ENCODE measurements around the gene FASTK. TPM values are rescaled to one million over a fixed set of nuclear protein-coding genes. Genes with fewer than 3 reads are reported as not detected.
A peak's percentile ranks its signal among the peaks of the same experiment; 100 is the strongest.

The FASTK gene
- total and polyA plus RNA-seq, 2 experiments from 2014 or later: 109 to 145 TPM

GRCh38 chr7:151116603-151117440 lies 36.2 kb upstream of the FASTK start:
- Histone ChIP-seq H3K27ac (no peak overlapping the region), H3K9ac (no peak overlapping the region), H3K4me2 (ENCODE audit: unreplicated experiment) (no peak overlapping the region), H3K27me3 (replicated peaks; ENCODE audit: insufficient read depth) (no peaks in the 10 kb centered on the region), H3K36me3 (ENCODE audit: low read depth) (no peaks in the 10 kb centered on the region; the same call in 1 of the 2 replicates), H3F3A (ENCODE audit: insufficient read depth) (peaks cover 13% of the 10 kb centered on the region), H2AFZ (no peak overlapping the region), H3K9me2 (ENCODE audit: insufficient read depth) (no peaks in the 10 kb centered on the region), H3K9me3 (ENCODE audit: low read depth) (no peaks in the 10 kb centered on the region), H3K79me2 (ENCODE audit: insufficient read depth) (peaks cover 42% of the 10 kb centered on the region), H3K4me1 (ENCODE audit: insufficient read depth) (peaks cover 13% of the 10 kb centered on the region), H3K4me3 (no peak overlapping the region), H4K20me1 (ENCODE audit: insufficient read depth) (no peaks in the 10 kb centered on the region)
- no peak for TF ChIP-seq EZH2 (IDR thresholded peaks at IDR 0.05; ENCODE audit: insufficient read depth, poor library complexity, severe bottlenecking)
- TF ChIP-seq EZH2phosphoT487 (IDR thresholded peaks at IDR 0.05; ENCODE audit: insufficient read depth, low read depth): no peak
- WGBS, 2 experiments (ENCODE audit: low coverage in 1 of 2, low lambda C conversion rate in 2 of 2, missing lambda C conversion rate in 2 of 2): 91 to 92% methylated on average over 19 to 27 of the region's 27 CpGs
- DNase-seq: no peak
- in situ Hi-C loops (cut with MboI): no loop called here

- Histone ChIP-seq H3K4me3 (no peak overlapping the region), H3F3A (ENCODE audit: insufficient read depth) (peaks cover 13% of the 10 kb centered on the region), H3K9me2 (ENCODE audit: insufficient read depth) (no peaks in the 10 kb centered on the region), H4K20me1 (ENCODE audit: insufficient read depth) (no peaks in the 10 kb centered on the region), H3K4me2 (ENCODE audit: unreplicated experiment) (no peak overlapping the region), H2AFZ (no peak overlapping the region), H3K4me1 (ENCODE audit: insufficient read depth) (peaks cover 13% of the 10 kb centered on the region), H3K27me3 (replicated peaks; ENCODE audit: insufficient read depth) (no peaks in the 10 kb centered on the region), H3K27ac (no peak overlapping the region), H3K36me3 (ENCODE audit: low read depth) (no peaks in the 10 kb centered on the region; the same call in 1 of the 2 replicates), H3K9me3 (ENCODE audit: low read depth) (no peaks in the 10 kb centered on the region), H3K9ac (no peak overlapping the region), H3K79me2 (ENCODE audit: insufficient read depth) (peaks cover 51% of the 10 kb centered on the region)
- DNase-seq: no peak
- WGBS, 2 experiments (ENCODE audit: low coverage in 1 of 2, low lambda C conversion rate in 2 of 2, missing lambda C conversion rate in 2 of 2): 93% methylated on average over 13 to 14 of the region's 14 CpGs
- TF ChIP-seq EZH2phosphoT487 (IDR thresholded peaks at IDR 0.05; ENCODE audit: insufficient read depth, low read depth) (no peak), EZH2 (IDR thresholded peaks at IDR 0.05; ENCODE audit: insufficient read depth, poor library complexity, severe bottlenecking) (no peak)
- in situ Hi-C loops (cut with MboI): no loop called here
Measured at GRCh38 chr7:151115836-151116418, 35.3 kb upstream of the FASTK start.

- TF ChIP-seq EZH2phosphoT487 (IDR thresholded peaks at IDR 0.05; ENCODE audit: insufficient read depth, low read depth): no peak
- no peak for TF ChIP-seq EZH2 (IDR thresholded peaks at IDR 0.05; ENCODE audit: insufficient read depth, poor library complexity, severe bottlenecking)
- H3K79me2 ChIP-seq (ENCODE audit: insufficient read depth): peaks cover 58% of the 10 kb centered on the region
- no peaks in the 10 kb centered on the region; the same call in 1 of the 2 replicates for H3K36me3 ChIP-seq (ENCODE audit: low read depth)
- H3K9me3 ChIP-seq (ENCODE audit: low read depth): no peaks in the 10 kb centered on the region
- H3K9ac ChIP-seq: no peak overlapping the region
- no peak overlapping the region for H3K4me3 ChIP-seq
- H3K27me3 ChIP-seq (replicated peaks; ENCODE audit: insufficient read depth): no peaks in the 10 kb centered on the region
- H3K4me2 ChIP-seq (ENCODE audit: unreplicated experiment): no peak overlapping the region
- peak; percentile 70 for DNase-seq
- H3K27ac ChIP-seq: no peak overlapping the region
- no peak overlapping the region for H2AFZ ChIP-seq
- no peaks in the 10 kb centered on the region for H4K20me1 ChIP-seq (ENCODE audit: insufficient read depth)
- 17 to 35% methylated on average over 34 to 47 of the region's 114 CpGs for WGBS, 2 experiments (ENCODE audit: low coverage in 1 of 2, low lambda C conversion rate in 2 of 2, missing lambda C conversion rate in 2 of 2)
- peaks cover 13% of the 10 kb centered on the region for H3F3A ChIP-seq (ENCODE audit: insufficient read depth)
- H3K4me1 ChIP-seq (ENCODE audit: insufficient read depth): peaks cover 13% of the 10 kb centered on the region
- no peaks in the 10 kb centered on the region for H3K9me2 ChIP-seq (ENCODE audit: insufficient read depth)
- in situ Hi-C loops (cut with MboI): no loop called here
Measured at GRCh38 chr7:151115121-151115835, 34.7 kb upstream of the FASTK start.

All from GM23248 (cell line).